Astrocyte (in vitro differentiated cells and primary cell): Measurements from ENCODE around the gene FLT3.

ENCODE experiments used
- EZH2 ChIP-seq: IDR thresholded peaks from 2 replicates; pipeline ENCODE4 v1.6.1; 2012; ENCODE audit warnings: mild to moderate bottlenecking, low read length, inconsistent platforms; ENCODE audit not compliant: insufficient read depth
- TF ChIP-seq, protein P1 (sequence below): IDR thresholded peaks from 2 replicates; pipeline ENCODE4 v1.5.1; 2011; ENCODE audit warnings: low read depth, mild to moderate bottlenecking, inconsistent platforms, low read length, moderate library complexity; ENCODE audit not compliant: insufficient read depth

DNA sequence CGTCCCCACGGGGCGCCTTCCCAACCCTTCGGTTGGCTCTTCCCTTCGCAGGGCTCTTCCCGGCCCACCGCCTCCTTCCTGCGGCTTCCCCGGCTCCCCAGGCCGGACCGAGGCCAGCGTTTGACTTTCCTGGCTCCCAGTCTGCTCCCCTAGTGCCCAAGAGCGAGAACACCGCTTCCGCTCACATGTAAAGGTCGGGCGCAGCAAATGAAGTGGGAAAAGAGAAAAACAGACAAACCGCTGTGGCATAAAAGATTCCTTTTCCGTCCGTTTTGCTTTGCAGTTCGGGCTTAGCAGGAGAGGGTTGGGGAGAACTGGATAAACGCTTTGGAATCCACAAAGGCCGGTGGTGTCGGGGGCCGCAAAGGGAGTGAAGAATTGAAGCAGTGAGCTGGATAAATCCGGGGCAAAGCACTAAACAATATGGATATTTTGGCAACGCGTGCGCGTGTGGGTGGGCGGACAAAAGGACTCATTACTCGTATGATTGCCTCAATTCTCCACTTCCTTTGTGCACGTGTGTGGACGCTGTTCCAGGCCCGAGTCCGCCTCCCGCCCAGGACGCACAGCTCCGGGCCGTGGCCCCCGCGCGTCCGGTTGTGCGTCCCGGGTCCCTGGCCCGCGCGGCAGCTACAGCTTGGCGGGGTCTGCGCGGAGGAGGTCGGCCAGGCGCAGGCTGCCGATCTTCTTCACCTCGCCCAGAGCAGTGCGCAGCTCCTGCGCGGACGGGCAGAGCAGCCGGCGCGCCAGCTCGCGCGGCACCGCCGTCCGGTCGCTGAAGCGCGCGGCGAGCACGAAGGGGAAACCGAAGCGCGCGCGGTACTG lies 122.7 kb downstream of the FLT3 start:
- TF ChIP-seq, protein P1, sequence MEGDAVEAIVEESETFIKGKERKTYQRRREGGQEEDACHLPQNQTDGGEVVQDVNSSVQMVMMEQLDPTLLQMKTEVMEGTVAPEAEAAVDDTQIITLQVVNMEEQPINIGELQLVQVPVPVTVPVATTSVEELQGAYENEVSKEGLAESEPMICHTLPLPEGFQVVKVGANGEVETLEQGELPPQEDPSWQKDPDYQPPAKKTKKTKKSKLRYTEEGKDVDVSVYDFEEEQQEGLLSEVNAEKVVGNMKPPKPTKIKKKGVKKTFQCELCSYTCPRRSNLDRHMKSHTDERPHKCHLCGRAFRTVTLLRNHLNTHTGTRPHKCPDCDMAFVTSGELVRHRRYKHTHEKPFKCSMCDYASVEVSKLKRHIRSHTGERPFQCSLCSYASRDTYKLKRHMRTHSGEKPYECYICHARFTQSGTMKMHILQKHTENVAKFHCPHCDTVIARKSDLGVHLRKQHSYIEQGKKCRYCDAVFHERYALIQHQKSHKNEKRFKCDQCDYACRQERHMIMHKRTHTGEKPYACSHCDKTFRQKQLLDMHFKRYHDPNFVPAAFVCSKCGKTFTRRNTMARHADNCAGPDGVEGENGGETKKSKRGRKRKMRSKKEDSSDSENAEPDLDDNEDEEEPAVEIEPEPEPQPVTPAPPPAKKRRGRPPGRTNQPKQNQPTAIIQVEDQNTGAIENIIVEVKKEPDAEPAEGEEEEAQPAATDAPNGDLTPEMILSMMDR: no peak
- TF ChIP-seq EZH2: peak; percentile 53
